NCI-H1105 treated with DMSO at 0.1 percent for 48 hours (cell line): ENCODE data around the gene ABTB2.

Experiments used
- DNase-seq: peaks from one replicate; lab custom pipeline; 2025; lab: John Stamatoyannopoulos, UW

ABTB2 gene

GRCh38 chr11:34284811-34285481 is 72.9 kb downstream of the ABTB2 start:
- peak; percentile 16 for DNase-seq

DNA sequence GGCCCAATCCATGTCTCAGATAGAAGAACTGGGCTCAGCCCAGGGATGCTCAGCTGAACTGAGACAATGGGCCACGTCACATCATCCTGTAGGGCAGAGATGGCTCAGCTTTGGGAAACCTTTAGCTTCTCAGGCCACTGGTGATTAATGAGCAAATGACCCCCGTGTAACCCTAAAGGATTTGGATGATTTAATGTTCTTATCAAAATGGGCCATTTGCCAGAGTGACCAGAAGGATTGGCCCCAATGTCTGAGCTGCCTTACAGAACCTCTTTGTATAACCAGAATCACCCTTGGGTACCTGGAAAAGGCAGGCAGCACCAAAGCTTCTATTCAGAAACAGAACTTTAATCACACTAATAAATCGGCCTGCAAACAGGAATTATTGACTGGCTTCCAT is 73.7 kb downstream of the ABTB2 start:
- DNase-seq = no peak

DNA sequence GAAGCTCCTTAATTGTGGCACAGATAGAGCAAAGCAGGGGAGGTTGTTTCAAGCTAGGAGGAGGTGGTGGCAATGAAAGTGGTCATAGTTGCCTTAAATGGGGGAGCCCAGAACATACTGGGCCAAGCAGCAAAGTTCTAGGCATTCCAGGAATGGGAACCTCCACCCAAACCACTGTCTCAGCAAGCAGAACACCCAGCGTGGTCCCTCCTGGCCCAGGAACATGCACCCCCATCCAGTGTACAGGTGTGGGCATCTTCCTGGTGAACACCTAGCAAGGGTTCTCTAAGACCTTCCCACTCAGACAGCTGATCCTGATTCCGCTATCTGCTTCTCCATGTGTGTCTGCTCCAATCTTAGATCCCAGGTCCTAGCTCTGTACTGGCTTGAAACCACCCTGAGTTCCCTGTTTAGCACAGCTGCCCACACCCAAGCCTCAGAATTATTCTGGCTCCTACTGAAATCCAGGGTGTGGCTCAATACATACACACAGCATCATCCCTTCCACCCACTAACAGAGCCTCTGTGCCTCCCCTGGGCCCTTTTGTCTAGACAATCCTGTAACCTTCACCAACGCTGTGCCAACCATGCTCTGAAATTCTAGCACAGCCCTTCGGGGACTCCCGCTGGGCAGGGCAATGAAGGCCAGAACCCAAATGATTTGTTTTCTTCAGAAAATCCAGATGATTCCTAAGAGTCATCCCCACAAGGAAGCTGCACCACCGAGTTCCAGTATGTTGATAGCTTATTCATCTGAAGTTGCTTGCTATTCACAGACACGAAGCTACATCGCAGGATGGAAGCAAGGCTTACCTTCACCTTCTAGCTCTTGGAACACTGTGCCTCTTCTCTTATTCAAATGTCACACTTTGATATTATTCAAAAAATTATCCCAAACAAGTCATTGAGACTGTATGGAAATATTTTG is 76.6 kb downstream of the ABTB2 start:
- DNase-seq = no peak

DNA sequence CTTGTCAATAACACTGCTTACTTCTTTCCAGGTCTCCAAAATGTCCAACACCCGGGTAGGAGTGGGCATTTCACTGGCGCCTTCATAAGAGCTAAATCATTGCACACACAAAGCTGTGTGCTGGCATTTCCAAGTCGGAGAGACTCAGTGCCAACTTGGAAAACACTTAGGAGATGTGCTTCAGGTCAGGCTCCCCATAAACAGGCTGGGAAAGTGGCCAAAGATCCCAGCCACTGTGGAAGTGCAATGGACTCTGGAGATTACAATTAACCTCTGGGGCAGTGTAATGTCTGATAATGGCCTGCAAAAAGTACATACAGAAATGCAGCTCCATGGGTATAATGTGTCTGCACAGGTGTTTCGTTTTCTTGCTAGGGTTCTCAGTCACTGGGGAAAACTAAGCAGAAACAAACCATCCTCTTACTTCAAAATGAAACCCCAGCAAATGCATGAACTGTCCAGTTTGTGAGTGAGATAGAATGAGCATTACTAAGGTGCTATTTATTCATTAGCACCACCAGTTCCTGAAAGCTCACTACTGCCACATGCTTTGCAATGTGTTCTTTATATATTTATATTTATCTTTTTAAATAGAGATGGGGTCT is 79.0 kb downstream of the ABTB2 start:
- DNase-seq = no peak

DNA sequence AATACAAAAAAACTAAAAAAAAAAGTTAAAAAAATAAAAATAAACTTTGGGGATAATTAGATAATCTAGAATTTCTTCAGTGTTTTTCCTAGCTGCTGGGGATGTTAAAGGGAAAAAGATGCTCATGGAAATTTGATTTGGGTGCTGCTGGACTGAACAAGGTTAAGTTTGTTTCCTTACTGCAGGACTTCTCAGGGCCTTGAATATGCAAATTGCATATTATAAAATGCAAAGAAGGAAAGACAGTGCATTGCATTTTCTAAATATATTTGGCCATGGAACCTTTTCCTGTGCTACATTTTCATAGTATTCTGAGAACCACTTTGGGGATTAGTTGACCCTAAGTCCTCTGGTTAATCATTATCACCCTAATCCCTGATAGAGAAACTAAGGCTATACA is 79.6 kb downstream of the ABTB2 start:
- DNase-seq = no peak

DNA sequence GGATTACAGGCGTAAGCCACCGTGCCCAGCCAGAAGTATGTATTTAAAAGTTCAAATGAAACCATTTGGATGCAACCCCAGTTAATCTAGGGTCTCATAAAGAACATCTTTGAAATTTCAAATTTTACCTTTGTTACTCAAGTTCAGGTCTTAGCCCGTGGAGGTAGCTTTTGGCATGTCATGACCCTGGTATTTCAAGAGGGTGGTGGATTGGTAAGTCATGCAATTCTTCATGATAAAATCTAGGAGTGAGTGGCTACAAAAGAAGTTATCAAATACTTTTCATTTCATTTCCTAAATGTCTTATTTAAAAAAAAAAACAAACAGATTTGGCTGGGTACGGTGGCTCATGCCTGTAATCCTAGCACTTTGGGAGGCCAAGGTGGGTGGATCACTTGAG is 80.6 kb downstream of the ABTB2 start:
- no peak for DNase-seq

- DNase-seq = no peak
Measured at GRCh38 chr11:34276352-34276864, 81.4 kb downstream of the ABTB2 start.

- DNase-seq = no peak
Measured at GRCh38 chr11:34275486-34275885, 82.3 kb downstream of the ABTB2 start.

DNA sequence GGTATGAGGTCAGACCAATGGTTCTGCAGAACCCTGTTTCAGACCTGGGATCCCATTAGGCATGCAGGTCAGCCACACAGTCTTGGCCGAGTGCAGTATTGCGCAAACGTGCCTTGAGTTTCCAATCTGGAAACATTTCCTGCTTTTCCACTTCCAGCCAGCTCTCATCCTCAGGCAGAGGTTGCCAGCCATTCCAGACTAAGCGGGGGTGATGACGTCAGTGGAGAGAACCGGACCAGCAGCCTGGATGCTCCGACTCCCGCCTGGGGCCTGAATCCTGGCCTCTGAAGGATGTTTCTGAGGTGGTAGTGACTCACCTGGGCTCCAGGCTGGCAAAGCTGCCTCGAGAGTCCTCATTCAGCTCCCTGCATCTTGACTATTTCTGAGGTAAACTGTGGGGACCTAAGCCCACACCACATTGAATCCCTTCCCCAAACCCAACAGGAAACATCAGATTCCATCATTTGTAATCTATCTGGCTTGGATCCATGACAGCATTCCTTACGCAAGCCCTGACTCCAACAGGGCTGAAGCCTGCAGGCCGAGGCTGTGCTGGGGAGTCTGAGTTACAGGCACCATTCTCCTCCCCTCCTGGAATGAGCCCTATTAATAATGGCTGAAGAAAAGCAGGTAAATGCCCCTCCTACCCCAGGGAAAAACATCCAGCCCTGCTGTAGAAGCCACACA is 83.0 kb downstream of the ABTB2 start:
- no peak for DNase-seq

- DNase-seq = no peak
Measured at GRCh38 chr11:34273099-34273498, 84.7 kb downstream of the ABTB2 start.

GRCh38 chr11:34271727-34272126 is 86.1 kb downstream of the ABTB2 start:
- no peak for DNase-seq

DNA sequence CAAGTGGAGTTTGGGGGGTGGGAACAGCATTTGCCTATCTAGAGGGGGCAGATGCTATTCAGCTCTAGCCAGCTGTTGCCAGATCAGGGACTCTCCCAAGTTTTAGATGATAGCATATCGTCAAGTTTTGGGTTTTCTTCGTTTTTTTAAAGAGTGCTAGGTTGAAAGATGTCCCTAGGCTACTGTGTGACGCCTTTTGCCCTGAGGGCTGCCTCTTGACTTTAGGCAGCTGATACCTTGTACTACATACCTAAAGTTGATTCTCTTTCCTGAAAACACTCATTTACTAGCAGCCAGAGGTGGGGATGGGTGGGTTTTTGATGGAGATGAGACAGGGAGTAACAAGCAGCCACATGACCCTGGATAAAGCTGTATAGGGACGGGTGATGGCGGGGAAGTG is 87.1 kb downstream of the ABTB2 start:
- no peak for DNase-seq

DNA sequence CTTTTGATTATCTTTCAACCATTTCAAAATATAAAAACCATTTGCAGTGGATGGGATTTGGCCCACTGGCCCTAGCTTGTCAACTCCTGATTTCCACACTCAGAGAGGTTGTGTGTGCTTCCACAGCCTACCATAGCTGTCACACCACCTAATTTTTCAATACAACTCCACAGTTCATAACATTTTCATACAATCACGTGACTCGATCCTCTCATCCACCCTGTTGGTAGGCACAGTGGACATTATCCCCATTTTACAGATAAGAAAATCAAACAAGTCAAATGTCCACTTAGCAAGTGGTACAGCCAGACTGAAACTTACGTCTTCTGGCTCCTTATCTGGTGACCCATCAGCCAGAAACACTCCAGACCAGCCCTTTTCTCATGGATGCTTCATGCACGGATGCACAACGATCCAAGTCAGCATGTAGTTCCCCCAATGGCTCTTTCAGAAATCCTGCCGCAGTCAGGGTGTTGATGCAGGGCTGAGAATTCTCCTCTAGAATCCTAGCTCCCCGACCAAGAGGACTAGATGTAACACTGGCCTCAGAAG is 88.0 kb downstream of the ABTB2 start:
- no peak for DNase-seq

- DNase-seq = no peak
Measured at GRCh38 chr11:34268906-34269430, 88.8 kb downstream of the ABTB2 start.

- DNase-seq = no peak
Measured at GRCh38 chr11:34267417-34267816, 90.4 kb downstream of the ABTB2 start.

GRCh38 chr11:34267013-34267412 is 90.8 kb downstream of the ABTB2 start:
- no peak for DNase-seq

- DNase-seq = no peak
Measured at GRCh38 chr11:34266090-34266912, 91.5 kb downstream of the ABTB2 start.

DNA sequence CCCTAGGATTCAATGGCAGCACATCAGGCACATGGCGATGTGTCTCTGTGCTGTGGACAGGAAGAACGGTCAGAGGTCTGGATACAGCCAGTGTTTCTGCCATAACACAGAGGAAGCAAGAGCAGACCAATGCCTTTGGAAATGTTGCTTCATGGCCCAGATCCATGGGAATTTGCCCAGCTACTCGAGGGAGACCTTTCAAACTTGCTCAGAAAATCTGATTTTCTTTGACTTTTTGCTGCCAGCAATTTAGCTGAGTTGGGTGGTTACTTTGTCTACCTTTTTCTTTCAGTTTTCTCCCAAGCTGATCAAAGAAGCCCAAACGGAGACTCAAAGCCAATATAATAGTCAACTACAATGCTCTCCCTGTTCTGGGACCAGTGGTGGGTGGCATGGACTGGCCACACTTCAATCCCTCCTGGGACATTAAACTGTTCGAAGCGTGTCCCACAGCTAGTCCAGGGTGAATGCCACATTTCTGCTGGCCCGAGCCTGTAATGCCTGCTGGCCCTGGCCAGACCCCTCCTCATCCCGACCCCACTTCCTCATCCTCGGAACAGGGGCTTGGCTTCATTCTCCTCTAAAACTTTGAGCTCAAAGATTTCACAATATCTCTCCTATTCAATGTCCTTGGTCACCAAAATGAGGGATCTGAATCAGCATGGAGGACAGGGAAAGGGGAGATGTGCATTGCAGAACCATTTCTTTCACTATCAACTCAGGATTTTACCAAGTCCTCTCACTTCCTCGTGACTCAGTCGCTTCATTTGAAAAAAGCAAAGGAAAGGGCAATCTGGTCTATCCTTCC is 93.3 kb downstream of the ABTB2 start:
- DNase-seq = no peak

DNA sequence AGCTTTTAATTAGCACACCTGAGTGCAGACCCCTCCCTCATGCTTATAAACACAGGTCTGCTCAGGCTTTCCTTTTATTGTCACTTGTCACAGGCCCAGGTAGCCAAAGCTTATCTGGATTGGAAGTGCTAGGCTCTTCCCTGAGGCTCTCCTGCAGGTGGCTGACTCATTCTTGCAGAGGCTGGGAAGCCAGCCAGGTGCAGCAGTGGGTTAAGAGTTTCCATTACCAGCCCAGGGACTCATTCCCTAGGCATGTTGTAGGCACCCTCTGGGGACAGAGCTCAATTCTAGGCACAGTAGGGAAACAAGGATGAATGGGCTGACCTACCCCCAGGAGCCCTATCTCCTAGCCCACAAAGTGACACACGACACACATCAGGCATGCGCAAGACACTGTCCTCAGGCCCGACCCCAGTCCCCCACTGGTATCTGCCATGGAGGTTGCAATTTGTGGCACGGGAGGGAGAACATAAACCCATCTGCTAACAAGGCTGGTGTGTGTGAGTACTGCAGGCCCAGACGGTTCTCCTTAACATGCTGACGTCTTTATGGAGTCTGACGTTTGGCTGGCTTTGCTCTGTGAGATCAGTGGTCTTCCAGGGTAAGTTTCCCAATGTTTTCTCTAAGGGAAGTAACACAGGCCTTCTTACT is 94.2 kb downstream of the ABTB2 start:
- peak; percentile 60 for DNase-seq
